ENCODE measurements around the gene SNRNP40.

DNA sequence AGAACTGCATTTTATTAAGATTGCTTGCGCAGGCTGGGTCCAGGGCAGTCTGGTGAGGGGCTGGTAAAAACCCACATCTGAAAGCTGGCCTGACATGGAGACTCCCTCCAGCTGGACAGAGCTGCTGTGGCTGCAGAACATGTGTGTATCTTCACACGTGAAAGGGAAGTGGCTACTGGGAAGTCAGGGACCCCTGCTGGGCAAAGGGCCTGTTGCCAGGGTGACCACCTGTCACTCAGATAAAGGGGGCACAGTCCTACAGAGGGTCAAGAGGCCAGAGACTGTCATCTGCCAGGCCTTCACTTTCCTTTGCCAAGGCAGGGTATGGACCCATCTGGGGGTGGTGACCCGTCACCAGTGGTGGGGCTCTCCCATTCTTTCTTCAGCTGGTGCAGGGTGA is 74.4 kb downstream of the SNRNP40 start:
- TF ChIP-seq ASH2L (IDR thresholded peaks at IDR 0.05; ENCODE audit: borderline replicate concordance, low read depth) (no peak), ATF3 (IDR thresholded peaks at IDR 0.05; ENCODE audit: borderline replicate concordance, extremely low read depth, low read depth, low read length) (no peak), CEBPB (IDR thresholded peaks at IDR 0.05; ENCODE audit: borderline replicate concordance in 1 of 2, low read depth in 2 of 2, low read length in 2 of 2) (no peak), CTCF (IDR thresholded peaks at IDR 0.05 in 2 of 3, conservative IDR thresholded peaks at IDR 0.05 in 1 of 3; ENCODE audit: control insufficient read depth in 2 of 3, extremely low read depth in 1 of 3, insufficient read depth in 1 of 3, low read depth in 3 of 3, low read length in 3 of 3) (no peak), ELK1 (IDR thresholded peaks at IDR 0.05; ENCODE audit: low read depth, low read length) (no peak), TAF1 (IDR thresholded peaks at IDR 0.05; ENCODE audit: borderline replicate concordance, low read depth, low read length) (no peak), SPI1 (IDR thresholded peaks at IDR 0.05; ENCODE audit: borderline replicate concordance, insufficient read depth, low read depth, low read length) (no peak)
- TF ChIP-seq, protein P1, sequence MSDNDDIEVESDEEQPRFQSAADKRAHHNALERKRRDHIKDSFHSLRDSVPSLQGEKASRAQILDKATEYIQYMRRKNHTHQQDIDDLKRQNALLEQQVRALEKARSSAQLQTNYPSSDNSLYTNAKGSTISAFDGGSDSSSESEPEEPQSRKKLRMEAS (IDR thresholded peaks at IDR 0.05; ENCODE audit: low read depth, low read length): no peak

Data from GM12878 (cell line).